Choroid plexus epithelial cell (primary cell): Measurements from ENCODE around the gene RUFY1.
A peak's percentile ranks its signal among the peaks of the same experiment; 100 is the strongest.

Experiments
- DNase-seq: peaks from one replicate; pipeline ENCODE4 v3.0.0-alpha.2; 2010; ENCODE audit warnings: low read depth
- H3K4me3 ChIP-seq: 2 replicates; pipeline ENCODE4 v1.5.1; 2011; ENCODE audit warnings: low read depth, mild to moderate bottlenecking, control low read depth, low read length, moderate library complexity
- CTCF ChIP-seq: conservative IDR thresholded peaks from 2 replicates; pipeline ENCODE4 v1.5.1; 2011; ENCODE audit warnings: low read depth, mild to moderate bottlenecking, control low read depth, inconsistent platforms, low read length, moderate library complexity

RUFY1 gene

GRCh38 chr5:179568721-179569120 lies 18.4 kb downstream of the RUFY1 start:
- no peak for TF ChIP-seq CTCF
- DNase-seq: peak; percentile 69
- H3K4me3 ChIP-seq: no peak overlapping the region

GRCh38 chr5:179572386-179572785 lies 22.0 kb downstream of the RUFY1 start:
- no peak for DNase-seq
- no peak for TF ChIP-seq CTCF
- no peak overlapping the region for H3K4me3 ChIP-seq

- no peak for DNase-seq
- no peak for TF ChIP-seq CTCF
These were observed 27.1 kb downstream of the RUFY1 start for GRCh38 chr5:179577286-179577960.

GRCh38 chr5:179585941-179586401 lies 35.6 kb downstream of the RUFY1 start:
- no peak overlapping the region for H3K4me3 ChIP-seq
- TF ChIP-seq CTCF: peak; percentile 36
- DNase-seq: peak; percentile 66

More at GRCh38 chr5:179577286-179577960, 27.1 kb downstream of the RUFY1 start:
- no peak overlapping the region for H3K4me3 ChIP-seq

GRCh38 chr5:179588166-179588565 lies 37.8 kb downstream of the RUFY1 start:
- TF ChIP-seq CTCF: no peak
- H3K4me3 ChIP-seq: no peak overlapping the region
- no peak for DNase-seq

GRCh38 chr5:179595916-179596315 lies 45.6 kb downstream of the RUFY1 start:
- no peak for TF ChIP-seq CTCF
- no peak overlapping the region for H3K4me3 ChIP-seq
- DNase-seq: peak; percentile 77

- TF ChIP-seq CTCF: no peak
- H3K4me3 ChIP-seq: no peak overlapping the region
- DNase-seq: no peak
These were observed 46.1 kb downstream of the RUFY1 start for GRCh38 chr5:179596421-179596820.
